Osteocyte (in vitro differentiated cells): ENCODE data around the gene BAIAP2. TPM values are rescaled to one million over a fixed set of nuclear protein-coding genes. Genes with fewer than 3 reads are reported as not detected.

Experiments
- DNase-seq: peaks from one replicate; pipeline ENCODE4 v3.0.0; 2021; ENCODE audit warnings: mixed read lengths; ENCODE audit not compliant: unreplicated experiment; ENCODE audit errors: extremely low spot score
- H3K27ac Mint-ChIP-seq: one replicate; pipeline ENCODE4 v1.8.0; 2021; ENCODE audit warnings: mild to moderate bottlenecking, mixed read lengths; ENCODE audit not compliant: unreplicated experiment
- H3K27me3 Mint-ChIP-seq: one replicate; pipeline ENCODE4 v1.8.0; 2021; ENCODE audit warnings: mixed read lengths; ENCODE audit not compliant: unreplicated experiment
- H3K36me3 Mint-ChIP-seq: one replicate; pipeline ENCODE4 v1.8.0; 2021; ENCODE audit warnings: mixed read lengths; ENCODE audit not compliant: unreplicated experiment
- H3K4me1 Mint-ChIP-seq: one replicate; pipeline ENCODE4 v1.8.0; 2021; ENCODE audit warnings: mixed read lengths; ENCODE audit not compliant: unreplicated experiment
- H3K4me3 Mint-ChIP-seq: one replicate; pipeline ENCODE4 v1.8.0; 2021; ENCODE audit warnings: mild to moderate bottlenecking, moderate library complexity, mixed read lengths; ENCODE audit not compliant: unreplicated experiment
- H3K9me3 Mint-ChIP-seq: one replicate; pipeline ENCODE4 v1.8.0; 2021; ENCODE audit warnings: mixed read lengths; ENCODE audit not compliant: unreplicated experiment
- CTCF ChIP-seq: fragments of 200-600 bp; sonication (generic); IDR thresholded peaks from 2 replicates; pipeline ENCODE4 v1.5.0; 2021; ENCODE audit warnings: antibody characterized with exemption, mild to moderate bottlenecking, moderate library complexity
- total RNA-seq: library from RNA; stranded (reverse); gene quantifications from 2 replicates; pipeline ENCODE4 v1.2.1, GENCODE V29; 2021

Gene BAIAP2
- total RNA-seq, 1 donor from 2014 or later, result 29.0 TPM

GRCh38 chr17:81132197-81132540, 97.2 kb downstream of the BAIAP2 start:
- no peak for TF ChIP-seq CTCF
- no peaks in the 10 kb centered on the region for H3K9me3 Mint-ChIP-seq
- H3K27me3 Mint-ChIP-seq, result no peaks in the 10 kb centered on the region
- H3K27ac Mint-ChIP-seq, result no peak overlapping the region
- no peak for DNase-seq
- no peaks in the 10 kb centered on the region for H3K36me3 Mint-ChIP-seq
- no peak overlapping the region for H3K4me3 Mint-ChIP-seq
- no peaks in the 10 kb centered on the region for H3K4me1 Mint-ChIP-seq

GRCh38 chr17:81132770-81133723, 98.1 kb downstream of the BAIAP2 start:
- no peak for TF ChIP-seq CTCF
- Mint-ChIP-seq H3K4me3 (no peak overlapping the region), H3K27ac (no peak overlapping the region), H3K9me3 (no peaks in the 10 kb centered on the region), H3K4me1 (no peaks in the 10 kb centered on the region), H3K36me3 (no peaks in the 10 kb centered on the region), H3K27me3 (no peaks in the 10 kb centered on the region)
- no peak for DNase-seq

- no peak for DNase-seq
- Mint-ChIP-seq H3K27me3 (no peaks in the 10 kb centered on the region), H3K36me3 (no peaks in the 10 kb centered on the region), H3K4me1 (no peaks in the 10 kb centered on the region), H3K9me3 (no peaks in the 10 kb centered on the region), H3K4me3 (no peak overlapping the region), H3K27ac (no peak overlapping the region)
- no peak for TF ChIP-seq CTCF
These were observed 99.3 kb downstream of the BAIAP2 start for GRCh38 chr17:81134064-81134781.

- TF ChIP-seq CTCF, result no peak
- H3K4me1 Mint-ChIP-seq, result no peaks in the 10 kb centered on the region
These were observed 100.7 kb downstream of the BAIAP2 start for GRCh38 chr17:81135505-81136278.

More at GRCh38 chr17:81135505-81136278, 100.7 kb downstream of the BAIAP2 start:
- Mint-ChIP-seq H3K27ac (no peak overlapping the region), H3K4me3 (no peak overlapping the region), H3K9me3 (no peaks in the 10 kb centered on the region), H3K36me3 (no peaks in the 10 kb centered on the region), H3K27me3 (no peaks in the 10 kb centered on the region)
- no peak for DNase-seq
